ENCODE measurements around the gene PPP2R2C.

PPP2R2C gene

DNA sequence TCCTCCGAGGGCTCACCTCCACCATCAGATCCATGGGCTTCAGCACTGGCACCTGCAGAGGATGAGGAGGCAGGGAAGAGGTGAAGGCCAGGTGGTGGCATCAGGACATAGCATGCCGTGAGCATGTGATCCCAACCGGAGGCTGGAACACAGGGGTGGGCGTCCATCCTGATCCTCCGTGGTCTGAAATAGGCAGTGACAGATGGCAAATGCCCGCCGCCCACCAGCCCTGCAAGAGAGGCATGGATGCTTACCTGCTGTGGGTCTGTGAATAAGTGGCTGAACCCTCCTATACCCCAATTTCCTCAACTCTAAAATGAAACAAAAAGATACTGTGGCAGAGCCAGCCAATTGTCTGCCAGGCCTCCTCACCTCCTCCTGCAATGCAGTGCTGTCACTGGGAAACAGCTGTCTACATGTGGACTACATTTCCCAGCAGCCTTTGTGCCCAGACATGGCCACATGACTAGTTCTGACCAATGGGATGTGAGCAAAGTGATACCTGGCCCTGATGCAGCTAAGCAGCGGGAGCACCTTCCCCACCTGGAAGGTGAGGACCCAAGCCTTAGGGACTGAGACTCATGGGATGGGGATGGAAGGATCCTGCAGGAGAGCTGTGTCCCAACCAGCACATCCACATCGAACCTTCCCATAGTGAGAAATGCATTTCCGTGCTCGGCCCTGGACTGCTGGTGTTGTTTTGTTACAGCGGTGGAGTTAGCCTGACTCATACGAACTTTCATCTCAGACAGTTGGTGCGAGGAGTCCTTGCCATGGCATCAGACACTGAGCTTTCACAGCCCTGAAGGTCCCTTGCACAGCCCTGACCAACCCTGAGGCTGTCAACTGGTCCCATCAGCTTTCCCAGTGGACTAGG is 99.5 kb downstream of the PPP2R2C start:
- no peak overlapping the region for H3K4me3 ChIP-seq (ENCODE audit: low read depth, low read length)
- no peak for DNase-seq (ENCODE audit: low read depth)

DNA sequence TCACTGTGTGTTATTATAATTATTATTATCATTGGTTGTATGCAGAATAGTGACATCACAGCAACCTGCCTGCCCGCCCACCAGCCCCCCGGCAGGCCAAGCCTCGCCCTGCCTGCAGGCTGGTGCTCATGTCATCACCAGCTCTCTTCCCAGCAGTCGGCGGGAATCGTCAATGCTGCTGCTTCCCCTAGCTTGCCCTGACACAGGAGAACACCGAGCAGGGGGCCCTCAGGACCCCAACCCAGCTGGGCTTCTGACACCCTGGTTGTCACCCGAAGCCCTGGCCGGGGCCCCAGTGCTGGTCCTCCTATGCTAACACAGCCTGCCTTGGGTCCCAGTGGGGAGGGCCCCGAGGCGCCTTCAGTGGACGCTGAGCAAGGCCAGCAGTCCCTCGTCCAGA is 100.6 kb downstream of the PPP2R2C start:
- H3K4me3 ChIP-seq (ENCODE audit: low read depth, low read length), result no peak overlapping the region
- no peak for DNase-seq (ENCODE audit: low read depth)

DNA sequence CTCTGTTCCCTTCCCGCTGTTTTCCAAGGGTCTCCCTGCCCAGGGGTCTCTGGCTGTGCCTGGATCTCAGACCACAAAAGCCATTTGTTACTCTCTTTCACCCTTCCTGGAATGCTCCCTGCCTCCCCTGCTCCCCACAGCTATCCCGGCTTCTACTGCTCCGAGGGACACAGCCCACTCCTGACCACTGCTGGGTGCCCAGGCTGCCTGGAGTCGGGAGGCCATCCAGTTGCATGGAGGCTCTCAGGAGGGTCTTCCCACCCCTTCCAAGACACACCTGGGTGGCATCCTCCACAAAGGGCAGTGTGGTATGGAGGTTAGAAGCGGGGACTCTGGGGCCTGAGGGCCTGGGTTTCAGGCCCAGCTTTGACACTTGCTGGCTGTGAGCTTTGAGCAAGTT is 101.1 kb downstream of the PPP2R2C start:
- DNase-seq (ENCODE audit: low read depth), result no peak
- H3K4me3 ChIP-seq (ENCODE audit: low read depth, low read length), result no peak overlapping the region

DNA sequence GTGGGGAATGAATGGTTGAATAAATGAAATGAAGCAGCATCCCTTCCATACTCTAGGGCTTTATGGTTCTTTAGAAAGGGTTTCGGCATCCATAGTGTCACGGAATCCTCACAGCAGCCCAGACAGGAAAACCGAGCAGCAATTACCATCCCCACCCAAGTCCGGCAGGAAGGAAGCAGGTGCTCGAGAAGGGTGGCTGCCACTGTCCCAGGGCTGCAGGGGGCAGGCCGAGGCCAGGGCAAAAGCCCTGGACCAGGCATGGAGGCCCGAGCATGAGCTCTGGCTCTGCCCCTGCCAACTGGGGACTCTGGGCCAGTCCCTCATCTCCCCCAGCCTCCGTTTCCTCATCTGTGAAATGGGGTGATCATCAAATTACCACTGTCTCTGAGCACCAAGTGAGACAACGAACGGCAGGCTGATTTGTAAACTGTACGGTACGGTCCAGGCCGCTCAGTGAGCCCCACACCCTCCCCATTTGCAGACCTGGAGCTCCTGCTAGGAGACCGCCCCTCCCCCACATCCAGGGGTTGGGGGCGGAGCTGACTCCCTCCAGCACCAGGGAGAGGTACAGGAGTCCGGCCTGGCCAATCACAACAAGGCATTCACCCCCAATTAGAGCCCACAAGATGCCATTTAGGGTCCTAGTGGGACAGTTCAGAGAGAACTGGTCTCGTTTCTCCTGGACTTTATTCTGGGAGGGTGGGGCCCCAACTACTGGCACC is 102.3 kb downstream of the PPP2R2C start:
- H3K4me3 ChIP-seq (ENCODE audit: low read depth, low read length), result no peak overlapping the region
- no peak for DNase-seq (ENCODE audit: low read depth)

DNA sequence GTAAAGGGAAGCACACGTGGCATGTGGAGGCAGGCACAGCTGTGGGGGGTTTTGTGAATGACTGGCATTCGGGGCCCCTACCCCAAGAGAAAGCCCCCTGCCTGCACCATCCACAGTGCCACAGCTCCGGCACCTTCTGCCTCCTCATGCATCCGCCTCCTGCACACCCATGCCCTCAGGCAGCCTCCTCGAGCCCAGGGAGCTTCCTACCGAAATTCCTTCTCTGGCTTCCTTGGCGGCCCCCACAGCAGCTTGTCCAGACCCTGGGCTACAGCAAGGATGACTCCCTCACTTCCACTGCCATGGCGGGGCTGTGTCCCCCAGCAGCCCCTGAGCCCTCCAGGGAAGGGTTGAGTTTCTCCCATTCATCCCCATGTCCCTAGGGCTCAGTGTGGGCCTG is 102.9 kb downstream of the PPP2R2C start:
- DNase-seq (ENCODE audit: low read depth), result no peak
- H3K4me3 ChIP-seq (ENCODE audit: low read depth, low read length), result no peak overlapping the region

- H3K4me3 ChIP-seq (ENCODE audit: low read depth, low read length), result no peak overlapping the region
- no peak for DNase-seq (ENCODE audit: low read depth)
Observed at GRCh38 chr4:6369035-6369434, 103.4 kb downstream of the PPP2R2C start.

DNA sequence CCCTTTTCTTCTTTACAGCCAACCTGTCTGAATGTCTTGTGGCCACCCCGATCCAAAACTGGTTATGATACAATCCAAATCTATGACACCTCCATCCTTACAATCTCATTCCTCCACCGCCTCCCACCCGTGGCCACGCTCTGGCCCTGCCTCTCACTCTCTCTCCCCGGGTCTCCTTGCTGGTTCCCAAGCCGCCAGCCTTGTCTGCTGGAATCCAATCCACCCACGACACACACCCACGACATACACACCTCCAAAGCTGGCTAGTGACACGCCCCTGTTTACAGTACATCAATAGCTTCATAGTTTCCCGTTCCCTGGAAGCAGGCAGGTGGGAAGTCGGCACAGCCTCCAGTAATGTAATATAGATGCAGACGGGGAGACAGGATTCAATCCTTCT is 103.8 kb downstream of the PPP2R2C start:
- DNase-seq (ENCODE audit: low read depth), result no peak

DNA sequence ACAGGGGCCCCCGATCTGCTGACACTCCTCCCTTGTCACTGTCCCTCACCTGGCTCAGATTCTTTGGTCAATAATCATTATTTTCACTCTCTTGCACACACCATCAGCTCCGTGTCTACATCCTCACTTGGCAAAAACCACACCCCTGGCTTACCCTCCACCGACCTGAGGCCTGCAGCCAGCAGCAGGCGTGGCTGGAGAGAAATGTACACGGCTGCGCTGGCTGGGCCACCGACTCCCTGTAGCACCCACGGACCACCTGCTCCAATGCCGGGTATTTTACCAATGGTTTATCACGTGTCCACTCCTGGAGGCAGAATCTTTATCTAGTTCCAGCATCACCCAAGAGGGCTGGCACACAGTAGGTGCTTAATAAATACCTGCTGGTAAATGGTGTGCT is 104.3 kb downstream of the PPP2R2C start:
- DNase-seq (ENCODE audit: low read depth), result no peak

More for the DNA sequence above, 103.8 kb downstream of the PPP2R2C start:
- no peak overlapping the region for H3K4me3 ChIP-seq (ENCODE audit: low read depth, low read length)

GRCh38 chr4:6367371-6367851 is 105.0 kb downstream of the PPP2R2C start:
- no peak overlapping the region for H3K4me3 ChIP-seq (ENCODE audit: low read depth, low read length)
- DNase-seq (ENCODE audit: low read depth), result no peak

More for the DNA sequence above, 104.3 kb downstream of the PPP2R2C start:
- no peak overlapping the region for H3K4me3 ChIP-seq (ENCODE audit: low read depth, low read length)

GRCh38 chr4:6366581-6366980 is 105.8 kb downstream of the PPP2R2C start:
- no peak overlapping the region for H3K4me3 ChIP-seq (ENCODE audit: low read depth, low read length)
- DNase-seq (ENCODE audit: low read depth), result no peak

DNA sequence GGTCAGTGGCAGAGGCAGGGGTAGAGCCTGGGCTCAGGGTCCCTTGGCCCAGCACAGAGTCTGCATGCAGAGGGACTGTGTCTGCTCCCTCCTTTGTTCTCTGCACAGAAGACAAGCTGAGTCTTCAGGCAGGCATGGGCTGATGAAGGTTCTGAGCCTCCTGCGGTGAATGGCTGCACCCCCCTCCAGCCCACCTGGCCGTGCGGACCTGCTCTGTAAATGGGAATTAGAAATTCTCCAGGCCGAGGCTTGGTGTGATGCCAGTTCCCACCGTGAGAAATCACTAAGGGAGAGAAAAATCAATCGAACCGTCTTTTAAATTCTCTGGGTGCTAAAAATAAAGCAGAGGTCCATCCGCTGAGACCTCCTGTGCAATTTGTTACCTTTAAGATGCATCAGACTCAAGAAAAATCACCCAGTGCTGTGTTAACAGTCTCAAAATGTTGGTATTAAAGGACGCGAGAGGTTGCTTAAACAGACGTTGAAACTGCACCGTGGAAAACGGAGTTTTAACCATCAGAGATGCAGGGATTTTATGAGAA is 106.8 kb downstream of the PPP2R2C start:
- no peak for DNase-seq (ENCODE audit: low read depth)
- no peak overlapping the region for H3K4me3 ChIP-seq (ENCODE audit: low read depth, low read length)

- no peak for DNase-seq (ENCODE audit: low read depth)
- H3K4me3 ChIP-seq (ENCODE audit: low read depth, low read length), result no peak overlapping the region
Observed at GRCh38 chr4:6364581-6364980, 107.8 kb downstream of the PPP2R2C start.

- DNase-seq (ENCODE audit: low read depth), result no peak
- no peak overlapping the region for H3K4me3 ChIP-seq (ENCODE audit: low read depth, low read length)
Observed at GRCh38 chr4:6364146-6364545, 108.3 kb downstream of the PPP2R2C start.

DNA sequence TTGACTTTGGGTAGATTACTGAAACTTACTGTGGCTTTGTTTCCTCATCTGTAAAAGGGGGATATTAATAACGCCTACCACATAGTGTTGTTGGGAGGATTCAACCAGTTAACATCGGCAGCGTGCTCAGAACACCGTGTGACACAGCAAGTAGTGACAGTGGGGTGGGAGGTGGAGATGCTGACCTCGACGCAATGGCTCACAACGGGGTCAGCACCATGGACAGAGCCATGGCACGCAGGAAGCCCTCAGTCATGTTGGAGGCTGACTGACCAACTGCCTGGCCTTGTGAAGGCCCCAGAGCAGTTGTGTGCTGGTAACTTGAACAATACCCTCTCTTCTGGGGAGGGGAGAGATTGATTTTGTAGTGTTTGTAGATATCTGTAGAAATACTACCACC is 109.5 kb downstream of the PPP2R2C start:
- DNase-seq (ENCODE audit: low read depth), result no peak

GRCh38 chr4:6362243-6362885 is 110.0 kb downstream of the PPP2R2C start:
- no peak for DNase-seq (ENCODE audit: low read depth)
- no peak overlapping the region for H3K4me3 ChIP-seq (ENCODE audit: low read depth, low read length)

More for the DNA sequence above, 109.5 kb downstream of the PPP2R2C start:
- H3K4me3 ChIP-seq (ENCODE audit: low read depth, low read length), result no peak overlapping the region

GRCh38 chr4:6361076-6361784 is 111.2 kb downstream of the PPP2R2C start:
- DNase-seq (ENCODE audit: low read depth), result no peak
- no peak overlapping the region for H3K4me3 ChIP-seq (ENCODE audit: low read depth, low read length)

DNA sequence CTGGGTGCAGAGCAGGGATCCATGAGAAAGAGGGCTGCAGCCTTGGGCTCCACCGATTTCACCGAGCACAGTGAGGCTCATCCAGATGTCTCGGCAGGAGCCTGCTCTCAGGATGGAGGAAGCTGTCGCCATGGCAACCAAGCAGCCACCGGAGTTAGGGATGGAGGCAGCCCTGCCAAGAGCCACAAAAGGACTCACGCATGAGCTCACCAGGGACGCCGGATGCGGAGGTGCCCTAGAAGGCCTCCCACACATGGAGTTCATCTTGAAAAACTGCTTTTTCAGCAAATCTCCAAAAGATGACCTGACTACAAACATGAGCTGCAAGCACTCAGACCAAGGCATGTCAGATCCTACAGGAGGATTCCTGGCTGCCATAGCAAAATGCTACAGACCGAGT is 112.0 kb downstream of the PPP2R2C start:
- no peak overlapping the region for H3K4me3 ChIP-seq (ENCODE audit: low read depth, low read length)
- DNase-seq (ENCODE audit: low read depth), result no peak

DNA sequence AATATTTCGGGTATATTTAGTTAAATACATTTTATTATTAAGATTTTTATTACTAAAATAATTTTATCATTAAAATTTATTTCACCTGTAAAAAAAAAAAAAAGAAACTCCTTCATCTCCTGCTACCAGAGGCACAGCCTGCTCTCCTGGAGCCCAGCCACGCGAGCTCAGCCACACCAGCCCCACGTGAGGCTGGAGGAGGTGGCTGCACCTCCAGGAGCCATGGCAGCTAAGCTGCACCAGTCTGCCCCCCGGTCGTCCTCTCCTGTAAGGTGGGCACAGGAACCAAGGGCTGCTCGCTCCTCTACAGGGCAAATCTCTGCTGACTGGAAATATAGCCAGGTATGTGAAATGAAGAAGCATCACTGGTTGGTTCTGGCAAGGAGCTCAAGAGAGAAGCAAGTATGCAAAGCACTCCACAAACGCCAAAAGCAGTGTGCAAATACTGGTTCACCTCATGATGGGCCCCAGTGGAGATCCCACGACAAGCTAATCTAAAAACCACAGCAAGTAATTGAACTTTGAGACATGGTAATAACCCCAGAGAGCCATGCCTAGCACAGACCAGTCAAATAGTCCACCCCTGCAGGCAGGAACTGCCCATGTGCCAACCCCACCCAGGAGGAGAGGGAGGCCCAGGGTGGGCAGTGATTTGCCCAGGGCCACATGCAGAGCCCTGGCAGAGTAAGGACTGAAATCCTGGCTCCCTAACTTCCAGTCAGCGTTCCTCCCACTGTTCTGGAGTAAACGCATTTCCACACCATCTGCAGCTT is 112.7 kb downstream of the PPP2R2C start:
- H3K4me3 ChIP-seq (ENCODE audit: low read depth, low read length), result no peak overlapping the region
- no peak for DNase-seq (ENCODE audit: low read depth)

DNA sequence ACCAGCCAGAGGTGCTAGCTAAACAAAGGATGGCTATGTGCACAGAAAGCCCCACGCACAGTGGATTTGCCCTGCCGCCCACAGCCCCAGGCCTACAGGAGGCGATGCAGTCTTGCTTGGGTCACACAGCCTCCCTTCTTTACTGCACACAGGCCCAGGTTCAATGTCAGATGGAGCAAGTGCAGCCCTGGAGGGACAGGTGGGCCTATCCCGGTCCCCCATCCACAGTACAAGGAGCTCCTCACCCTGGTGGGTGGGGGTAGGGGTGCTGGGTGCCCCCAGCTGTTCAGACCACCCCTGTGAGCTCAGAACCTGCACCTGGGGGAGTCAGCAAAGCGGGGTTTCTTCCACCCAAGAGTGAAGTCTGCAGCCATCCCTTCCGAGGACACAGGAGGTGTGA is 114.9 kb downstream of the PPP2R2C start:
- H3K4me3 ChIP-seq (ENCODE audit: low read depth, low read length), result no peak overlapping the region
- no peak for DNase-seq (ENCODE audit: low read depth)

Measured in skeletal muscle cell (primary cell).